Measurements from ENCODE around the gene MYO1G.

MYO1G gene

DNA sequence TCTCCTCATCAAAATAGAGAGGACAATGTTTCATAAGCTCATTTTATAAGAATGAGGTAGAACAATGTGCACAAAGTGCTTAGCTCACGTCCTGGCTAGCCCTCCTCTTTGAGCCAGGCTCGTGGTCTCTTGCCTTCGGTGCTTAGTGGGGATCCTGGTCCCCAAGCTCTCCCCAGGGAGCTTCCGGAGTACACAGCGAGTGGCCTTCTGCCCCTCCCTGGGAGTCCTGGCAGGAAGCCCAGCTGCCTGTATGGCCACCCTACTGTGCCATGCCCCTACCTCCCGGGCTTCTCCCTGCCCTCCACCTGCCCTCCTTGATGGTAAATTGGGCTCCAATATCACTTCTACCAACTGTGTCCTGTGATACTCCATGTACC, 868 bp downstream of the MYO1G start:
- Histone ChIP-seq H3K4me2 (ENCODE audit: insufficient read depth, low read length) (peak overlapping the region; percentile 82), H3K9ac (ENCODE audit: low read depth, low read length) (peak overlapping the region; percentile 60), H3K4me3 (ENCODE audit: low read depth in 1 of 2, low read length in 2 of 2) (peak overlapping the region in 1 of 2 experiments; percentile 61; a peak in 2 of 4 replicates), H4K20me1 (ENCODE audit: insufficient read depth, low read length) (peaks cover 5% of the 10 kb centered on the region; the same call in 1 of the 2 replicates), H3K27me3 (ENCODE audit: insufficient read depth, low read length, poor library complexity) (no peaks in the 10 kb centered on the region), H3K36me3 (ENCODE audit: insufficient read depth, low read length) (peaks cover 49% of the 10 kb centered on the region), H3K79me2 (ENCODE audit: insufficient read depth, low read length) (peaks cover 26% of the 10 kb centered on the region), H2AFZ (ENCODE audit: low read depth, low read length) (no peak overlapping the region), H3K4me1 (ENCODE audit: insufficient read depth, low read length) (peaks cover 48% of the 10 kb centered on the region), H3K9me3 (ENCODE audit: insufficient read depth, low read length, severe bottlenecking) (no peaks in the 10 kb centered on the region), H3K27ac (ENCODE audit: low read length) (peak overlapping the region; percentile 95)
- DNase-seq (no peak), ATAC-seq (ENCODE audit: insufficient read depth, low read depth) (no peak)
- no peak for TF ChIP-seq EZH2 (IDR thresholded peaks at IDR 0.05; ENCODE audit: borderline replicate concordance, low read depth, low read length, severe bottlenecking)
- TF ChIP-seq, protein P1, sequence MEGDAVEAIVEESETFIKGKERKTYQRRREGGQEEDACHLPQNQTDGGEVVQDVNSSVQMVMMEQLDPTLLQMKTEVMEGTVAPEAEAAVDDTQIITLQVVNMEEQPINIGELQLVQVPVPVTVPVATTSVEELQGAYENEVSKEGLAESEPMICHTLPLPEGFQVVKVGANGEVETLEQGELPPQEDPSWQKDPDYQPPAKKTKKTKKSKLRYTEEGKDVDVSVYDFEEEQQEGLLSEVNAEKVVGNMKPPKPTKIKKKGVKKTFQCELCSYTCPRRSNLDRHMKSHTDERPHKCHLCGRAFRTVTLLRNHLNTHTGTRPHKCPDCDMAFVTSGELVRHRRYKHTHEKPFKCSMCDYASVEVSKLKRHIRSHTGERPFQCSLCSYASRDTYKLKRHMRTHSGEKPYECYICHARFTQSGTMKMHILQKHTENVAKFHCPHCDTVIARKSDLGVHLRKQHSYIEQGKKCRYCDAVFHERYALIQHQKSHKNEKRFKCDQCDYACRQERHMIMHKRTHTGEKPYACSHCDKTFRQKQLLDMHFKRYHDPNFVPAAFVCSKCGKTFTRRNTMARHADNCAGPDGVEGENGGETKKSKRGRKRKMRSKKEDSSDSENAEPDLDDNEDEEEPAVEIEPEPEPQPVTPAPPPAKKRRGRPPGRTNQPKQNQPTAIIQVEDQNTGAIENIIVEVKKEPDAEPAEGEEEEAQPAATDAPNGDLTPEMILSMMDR (IDR thresholded peaks at IDR 0.05; ENCODE audit: borderline replicate concordance, extremely low read depth, low read length, poor library complexity, severe bottlenecking), result no peak

DNA sequence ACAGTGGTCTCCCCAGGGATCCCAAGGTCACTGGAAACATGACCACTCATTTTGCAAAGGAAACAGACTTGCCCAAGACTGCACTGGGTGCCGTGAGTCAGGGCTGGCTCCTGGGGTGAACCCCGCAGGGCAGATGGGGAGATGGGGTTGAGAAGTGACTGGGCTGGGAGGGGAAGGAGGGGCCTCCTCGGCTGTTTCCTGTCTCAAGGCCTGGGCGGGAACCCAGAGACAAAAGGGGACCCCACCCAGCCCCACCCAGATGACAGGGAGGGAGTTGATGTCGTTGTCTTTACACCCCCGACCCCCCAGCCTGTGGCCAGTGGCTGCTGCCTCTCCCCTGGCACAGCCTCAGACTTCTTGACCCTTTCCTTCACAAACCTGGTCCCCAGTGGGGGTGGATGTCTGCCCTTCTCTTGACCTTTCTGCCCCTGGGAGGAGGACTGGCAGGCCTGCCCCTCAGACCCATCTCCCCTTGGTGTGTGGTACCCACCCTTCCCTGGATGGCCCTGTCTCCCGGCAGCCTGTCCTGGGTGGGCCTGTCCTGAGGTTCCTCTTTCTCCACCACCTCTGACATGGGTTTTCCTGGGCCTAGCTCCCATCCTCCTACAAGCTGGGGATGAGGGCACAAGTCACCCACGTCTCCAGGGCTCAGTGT, 1.4 kb downstream of the MYO1G start:
- Histone ChIP-seq H2AFZ (ENCODE audit: low read depth, low read length) (no peak overlapping the region), H3K36me3 (ENCODE audit: insufficient read depth, low read length) (peaks cover 44% of the 10 kb centered on the region), H3K4me1 (ENCODE audit: insufficient read depth, low read length) (peaks cover 48% of the 10 kb centered on the region), H3K27me3 (ENCODE audit: insufficient read depth, low read length, poor library complexity) (no peaks in the 10 kb centered on the region), H4K20me1 (ENCODE audit: insufficient read depth, low read length) (no peaks in the 10 kb centered on the region), H3K27ac (ENCODE audit: low read length) (peak overlapping the region; percentile 95), H3K4me2 (ENCODE audit: insufficient read depth, low read length) (peak overlapping the region; percentile 82), H3K4me3 (ENCODE audit: low read depth in 1 of 2, low read length in 2 of 2) (peak overlapping the region in 1 of 2 experiments; percentile 61; a peak in 1 of 4 replicates), H3K79me2 (ENCODE audit: insufficient read depth, low read length) (peaks cover 25% of the 10 kb centered on the region), H3K9ac (ENCODE audit: low read depth, low read length) (peak overlapping the region; percentile 60; the same call in 1 of the 2 replicates), H3K9me3 (ENCODE audit: insufficient read depth, low read length, severe bottlenecking) (no peaks in the 10 kb centered on the region)
- no peak for ATAC-seq (ENCODE audit: insufficient read depth, low read depth)
- peak; percentile 41 for DNase-seq
- TF ChIP-seq, protein P1 (IDR thresholded peaks at IDR 0.05; ENCODE audit: borderline replicate concordance, extremely low read depth, low read length, poor library complexity, severe bottlenecking), result no peak
- no peak for TF ChIP-seq EZH2 (IDR thresholded peaks at IDR 0.05; ENCODE audit: borderline replicate concordance, low read depth, low read length, severe bottlenecking)

DNA sequence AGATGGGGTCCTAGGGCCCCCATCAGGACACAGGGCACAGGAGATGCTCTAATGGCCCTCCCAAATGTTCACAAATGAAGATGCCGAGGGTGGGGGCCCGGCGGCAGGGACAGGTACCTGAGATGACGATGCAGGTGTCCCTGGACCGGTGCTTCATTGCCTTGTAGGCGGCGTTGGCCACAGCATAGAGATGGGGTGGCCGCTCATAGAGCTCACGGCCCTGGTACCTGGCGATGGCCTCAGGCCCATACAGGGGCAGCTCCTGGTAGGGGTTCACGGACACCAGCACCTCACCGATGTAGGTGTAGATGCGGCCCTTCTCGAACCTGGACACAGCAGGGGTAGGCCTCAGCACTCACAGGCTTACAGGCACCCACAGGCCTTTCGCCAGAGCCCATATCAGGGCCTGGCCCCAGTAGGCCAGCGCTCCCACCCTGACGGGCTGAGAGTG, 2.0 kb downstream of the MYO1G start:
- ATAC-seq (ENCODE audit: insufficient read depth, low read depth), result no peak
- H3K4me2 ChIP-seq (ENCODE audit: insufficient read depth, low read length), result peak overlapping the region; percentile 82; the same call in 1 of the 2 replicates
- H3K36me3 ChIP-seq (ENCODE audit: insufficient read depth, low read length), result peaks cover 40% of the 10 kb centered on the region
- H3K9ac ChIP-seq (ENCODE audit: low read depth, low read length), result peak overlapping the region; percentile 13; the same call in 1 of the 2 replicates
- DNase-seq, result no peak
- no peaks in the 10 kb centered on the region for H3K27me3 ChIP-seq (ENCODE audit: insufficient read depth, low read length, poor library complexity)
- H3K9me3 ChIP-seq (ENCODE audit: insufficient read depth, low read length, severe bottlenecking), result no peaks in the 10 kb centered on the region
- peak overlapping the region; percentile 41 for H3K27ac ChIP-seq (ENCODE audit: low read length)
- H4K20me1 ChIP-seq (ENCODE audit: insufficient read depth, low read length), result no peaks in the 10 kb centered on the region
- TF ChIP-seq EZH2 (IDR thresholded peaks at IDR 0.05; ENCODE audit: borderline replicate concordance, low read depth, low read length, severe bottlenecking), result no peak
- TF ChIP-seq, protein P1 (IDR thresholded peaks at IDR 0.05; ENCODE audit: borderline replicate concordance, extremely low read depth, low read length, poor library complexity, severe bottlenecking), result no peak
- no peak overlapping the region for H2AFZ ChIP-seq (ENCODE audit: low read depth, low read length)
- peaks cover 48% of the 10 kb centered on the region for H3K4me1 ChIP-seq (ENCODE audit: insufficient read depth, low read length)
- no peak overlapping the region; a peak in 1 of 4 replicates for H3K4me3 ChIP-seq (ENCODE audit: low read depth in 1 of 2, low read length in 2 of 2)
- H3K79me2 ChIP-seq (ENCODE audit: insufficient read depth, low read length), result peaks cover 25% of the 10 kb centered on the region

All from DND-41 (cell line).